ENCODE data around the gene ALDH1A1. TPM values are rescaled to one million over a fixed set of nuclear protein-coding genes. Genes with fewer than 3 reads are reported as not detected.

Gene ALDH1A1
- total RNA-seq, 1 experiment from 2014 or later, result 2.3 TPM

GRCh38 chr9:72933730-72934665, 18.9 kb downstream of the ALDH1A1 start:
- no peak for DNase-seq
- H3K4me1 ChIP-seq (replicated peaks; ENCODE audit: insufficient read depth), result no peaks in the 10 kb centered on the region
- H3F3A ChIP-seq (ENCODE audit: insufficient read depth, low read depth), result no peaks in the 10 kb centered on the region
- no peaks in the 10 kb centered on the region for H3K9me3 ChIP-seq (ENCODE audit: insufficient read depth, low read depth)
- intact Hi-C loops (cut with micrococcal nuclease; ENCODE audit: unreplicated experiment), result no loop called here
- CTCF ChIA-PET, result no interaction called here
- H3K27ac ChIP-seq, result no peak overlapping the region
- H3K36me3 ChIP-seq (ENCODE audit: low read depth), result no peaks in the 10 kb centered on the region
- POLR2A ChIA-PET (ENCODE audit: unreplicated experiment), result no interaction called here
- no peaks in the 10 kb centered on the region for H3K79me2 ChIP-seq (ENCODE audit: low read depth)
- no TSS peak for BruUV-seq (replicated peaks)
- H3K4me3 ChIP-seq, result no peak overlapping the region
- H3K4me2 ChIP-seq, result no peak overlapping the region
- H3K27me3 ChIP-seq (ENCODE audit: insufficient read depth, low read depth), result no peaks in the 10 kb centered on the region
- H2AFZ ChIP-seq, result no peak overlapping the region
- H3K9me2 ChIP-seq (ENCODE audit: insufficient read depth), result no peaks in the 10 kb centered on the region
- no peaks in the 10 kb centered on the region for H4K20me1 ChIP-seq (ENCODE audit: insufficient read depth)
- TF ChIP-seq EZH2 (IDR thresholded peaks at IDR 0.05; ENCODE audit: low read depth), result no peak
- TF ChIP-seq, protein P1, sequence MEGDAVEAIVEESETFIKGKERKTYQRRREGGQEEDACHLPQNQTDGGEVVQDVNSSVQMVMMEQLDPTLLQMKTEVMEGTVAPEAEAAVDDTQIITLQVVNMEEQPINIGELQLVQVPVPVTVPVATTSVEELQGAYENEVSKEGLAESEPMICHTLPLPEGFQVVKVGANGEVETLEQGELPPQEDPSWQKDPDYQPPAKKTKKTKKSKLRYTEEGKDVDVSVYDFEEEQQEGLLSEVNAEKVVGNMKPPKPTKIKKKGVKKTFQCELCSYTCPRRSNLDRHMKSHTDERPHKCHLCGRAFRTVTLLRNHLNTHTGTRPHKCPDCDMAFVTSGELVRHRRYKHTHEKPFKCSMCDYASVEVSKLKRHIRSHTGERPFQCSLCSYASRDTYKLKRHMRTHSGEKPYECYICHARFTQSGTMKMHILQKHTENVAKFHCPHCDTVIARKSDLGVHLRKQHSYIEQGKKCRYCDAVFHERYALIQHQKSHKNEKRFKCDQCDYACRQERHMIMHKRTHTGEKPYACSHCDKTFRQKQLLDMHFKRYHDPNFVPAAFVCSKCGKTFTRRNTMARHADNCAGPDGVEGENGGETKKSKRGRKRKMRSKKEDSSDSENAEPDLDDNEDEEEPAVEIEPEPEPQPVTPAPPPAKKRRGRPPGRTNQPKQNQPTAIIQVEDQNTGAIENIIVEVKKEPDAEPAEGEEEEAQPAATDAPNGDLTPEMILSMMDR (conservative IDR thresholded peaks at IDR 0.05), result no peak

DNA sequence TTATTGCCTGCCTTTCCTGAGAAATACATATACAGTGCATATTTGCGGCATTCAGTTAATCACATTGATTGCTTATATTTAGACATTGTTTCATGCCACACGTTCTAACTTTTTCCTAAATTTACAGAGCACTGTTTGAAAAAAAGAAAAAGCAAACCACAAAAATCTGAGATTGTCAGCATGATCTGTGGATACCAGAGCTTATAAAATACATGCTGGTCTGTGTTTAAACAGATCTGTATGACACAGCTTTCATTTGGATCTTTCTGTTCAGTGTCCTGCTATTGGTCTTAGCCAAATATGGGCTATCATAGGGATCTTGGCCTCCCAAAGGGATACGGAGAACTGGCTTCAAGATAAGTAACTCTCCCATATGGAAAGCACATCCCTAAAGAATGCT, 20.2 kb downstream of the ALDH1A1 start:
- Histone ChIP-seq H3K36me3 (ENCODE audit: low read depth) (no peaks in the 10 kb centered on the region), H2AFZ (no peak overlapping the region), H3K27ac (no peak overlapping the region), H3F3A (ENCODE audit: insufficient read depth, low read depth) (no peaks in the 10 kb centered on the region), H3K79me2 (ENCODE audit: low read depth) (no peaks in the 10 kb centered on the region), H3K4me1 (replicated peaks; ENCODE audit: insufficient read depth) (no peaks in the 10 kb centered on the region), H3K4me2 (no peak overlapping the region), H3K9me3 (ENCODE audit: insufficient read depth, low read depth) (no peaks in the 10 kb centered on the region), H4K20me1 (ENCODE audit: insufficient read depth) (no peaks in the 10 kb centered on the region), H3K27me3 (ENCODE audit: insufficient read depth, low read depth) (no peaks in the 10 kb centered on the region), H3K4me3 (no peak overlapping the region), H3K9me2 (ENCODE audit: insufficient read depth) (no peaks in the 10 kb centered on the region)
- no peak for TF ChIP-seq EZH2 (IDR thresholded peaks at IDR 0.05; ENCODE audit: low read depth)
- TF ChIP-seq, protein P1 (conservative IDR thresholded peaks at IDR 0.05), result no peak
- CTCF ChIA-PET, result no interaction called here
- POLR2A ChIA-PET (ENCODE audit: unreplicated experiment), result no interaction called here
- DNase-seq, result no peak
- no TSS peak for BruUV-seq (replicated peaks)
- intact Hi-C loops (cut with micrococcal nuclease; ENCODE audit: unreplicated experiment), result no loop called here

GRCh38 chr9:72931897-72932296, 21.0 kb downstream of the ALDH1A1 start:
- no peak overlapping the region for H3K27ac ChIP-seq
- H3K4me1 ChIP-seq (replicated peaks; ENCODE audit: insufficient read depth), result no peaks in the 10 kb centered on the region
- no peak overlapping the region for H3K4me3 ChIP-seq
- no peaks in the 10 kb centered on the region for H3K36me3 ChIP-seq (ENCODE audit: low read depth)
- H3K4me2 ChIP-seq, result no peak overlapping the region
- no peak for TF ChIP-seq EZH2 (IDR thresholded peaks at IDR 0.05; ENCODE audit: low read depth)
- TF ChIP-seq, protein P1 (conservative IDR thresholded peaks at IDR 0.05), result no peak
- ChIA-PET CTCF (no interaction called here), POLR2A (ENCODE audit: unreplicated experiment) (no interaction called here)
- no peaks in the 10 kb centered on the region for H3K79me2 ChIP-seq (ENCODE audit: low read depth)
- H3F3A ChIP-seq (ENCODE audit: insufficient read depth, low read depth), result no peaks in the 10 kb centered on the region
- H2AFZ ChIP-seq, result no peak overlapping the region
- H3K9me2 ChIP-seq (ENCODE audit: insufficient read depth), result no peaks in the 10 kb centered on the region
- intact Hi-C loops (cut with micrococcal nuclease; ENCODE audit: unreplicated experiment), result no loop called here
- H3K27me3 ChIP-seq (ENCODE audit: insufficient read depth, low read depth), result no peaks in the 10 kb centered on the region
- no peaks in the 10 kb centered on the region for H3K9me3 ChIP-seq (ENCODE audit: insufficient read depth, low read depth)
- BruUV-seq (replicated peaks), result no TSS peak
- H4K20me1 ChIP-seq (ENCODE audit: insufficient read depth), result no peaks in the 10 kb centered on the region
- no peak for DNase-seq

Measured in PC-9 (cell line).